ENCODE data around the gene ATRNL1. TPM values are rescaled to one million over a fixed set of nuclear protein-coding genes. Genes with fewer than 3 reads are reported as not detected.
"Not testable (repeated sequence)": the region's sequence is repeated elsewhere in the genome, so short reads cannot be mapped to it uniquely, and the experiment has no call there.

The ATRNL1 gene
- total RNA-seq, 1 experiment from 2014 or later, result 0.47 TPM

DNA sequence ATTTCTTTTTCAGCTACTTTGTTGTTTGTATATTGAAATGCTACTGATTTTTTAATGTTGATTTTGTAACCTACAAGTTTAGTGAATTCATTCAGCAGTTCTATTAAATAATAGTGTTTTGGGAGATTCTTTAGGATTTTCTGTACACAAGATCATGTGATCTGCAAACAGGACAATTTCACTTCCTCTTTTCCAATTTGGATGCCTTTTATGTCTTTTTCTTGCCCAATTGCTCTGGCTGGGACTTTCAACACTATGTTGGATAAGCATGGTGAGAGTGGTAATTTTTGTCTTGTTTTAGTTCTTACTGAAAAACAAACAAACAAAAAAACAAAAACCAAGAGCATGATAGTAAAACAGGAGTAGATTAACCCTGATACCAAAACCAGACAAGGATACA, 316.2 kb downstream of the ATRNL1 start:
- DNase-seq (ENCODE audit: low read depth), result no peak

- peak; percentile 52 for DNase-seq (ENCODE audit: low read depth)
Measured at GRCh38 chr10:115417585-115418265, 324.6 kb downstream of the ATRNL1 start.

DNA sequence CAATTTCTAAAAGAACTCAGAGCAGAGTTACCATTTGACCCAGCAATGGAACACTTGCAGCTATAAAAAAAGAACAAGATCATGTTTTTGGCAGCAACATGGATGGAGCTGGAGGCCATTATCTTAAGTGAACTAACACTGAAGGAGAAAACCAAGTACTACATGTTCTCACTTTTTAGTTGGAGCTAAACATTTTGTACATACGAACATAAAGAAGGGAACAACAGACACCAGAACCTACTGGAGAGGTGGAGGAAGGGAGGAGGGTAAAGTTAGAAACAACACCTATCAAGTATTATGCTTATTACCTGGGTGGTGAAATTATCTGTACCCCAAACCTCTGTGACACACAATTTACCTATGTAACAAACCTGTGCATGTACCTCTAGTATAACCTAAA, 329.5 kb downstream of the ATRNL1 start:
- DNase-seq (ENCODE audit: low read depth), result no peak

DNA sequence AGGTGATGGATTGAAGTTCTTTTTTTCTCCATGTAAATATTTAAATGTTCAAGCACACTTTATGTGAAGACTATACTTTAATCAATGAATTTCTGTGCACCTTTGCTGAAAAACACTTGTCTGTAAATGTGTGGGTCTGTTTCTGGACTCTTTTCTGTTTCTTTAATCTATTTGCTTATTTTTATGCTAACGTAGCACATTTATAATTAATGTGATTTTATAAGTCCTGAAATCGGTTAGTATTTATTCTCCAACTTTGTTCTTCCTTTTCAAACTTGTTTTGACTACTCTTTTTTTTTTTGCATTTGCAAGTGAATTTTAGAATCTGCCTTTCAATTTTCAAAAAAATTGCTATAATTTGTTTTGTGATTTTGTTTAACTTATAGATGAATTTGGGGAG, 334.4 kb downstream of the ATRNL1 start:
- no peak for DNase-seq (ENCODE audit: low read depth)

DNA sequence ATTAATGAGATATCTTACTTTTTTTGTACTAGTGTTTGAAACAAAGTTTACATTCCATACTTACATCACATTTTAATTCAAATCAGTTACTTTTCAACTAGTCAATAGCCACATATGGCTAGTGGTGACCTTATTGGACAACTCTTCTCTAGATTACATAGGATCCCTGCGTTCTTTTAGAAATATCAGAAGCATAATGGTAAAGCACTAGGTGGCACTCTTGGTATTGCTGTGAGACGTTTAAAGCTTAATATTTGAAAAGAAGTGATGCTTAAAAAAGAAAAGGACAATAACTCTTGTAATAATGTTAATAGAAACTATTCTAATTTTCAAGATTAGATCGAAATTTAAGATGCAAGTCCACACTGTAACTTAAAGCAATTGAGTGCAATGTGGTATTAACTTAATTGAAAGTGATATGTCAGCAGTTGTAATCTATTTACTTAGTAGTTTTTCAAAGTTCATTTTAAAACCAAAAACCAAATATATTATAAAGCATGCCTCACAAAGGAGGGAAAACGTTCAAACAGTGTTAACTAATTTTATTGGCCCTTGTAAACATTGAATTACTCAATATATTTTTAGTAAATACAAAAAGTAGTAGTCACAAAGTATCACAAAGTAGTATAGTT, 339.1 kb downstream of the ATRNL1 start:
- peak; percentile 7 for DNase-seq (ENCODE audit: low read depth)

- no peak for DNase-seq (ENCODE audit: low read depth)
Measured at GRCh38 chr10:115436999-115437398, 343.8 kb downstream of the ATRNL1 start.

DNA sequence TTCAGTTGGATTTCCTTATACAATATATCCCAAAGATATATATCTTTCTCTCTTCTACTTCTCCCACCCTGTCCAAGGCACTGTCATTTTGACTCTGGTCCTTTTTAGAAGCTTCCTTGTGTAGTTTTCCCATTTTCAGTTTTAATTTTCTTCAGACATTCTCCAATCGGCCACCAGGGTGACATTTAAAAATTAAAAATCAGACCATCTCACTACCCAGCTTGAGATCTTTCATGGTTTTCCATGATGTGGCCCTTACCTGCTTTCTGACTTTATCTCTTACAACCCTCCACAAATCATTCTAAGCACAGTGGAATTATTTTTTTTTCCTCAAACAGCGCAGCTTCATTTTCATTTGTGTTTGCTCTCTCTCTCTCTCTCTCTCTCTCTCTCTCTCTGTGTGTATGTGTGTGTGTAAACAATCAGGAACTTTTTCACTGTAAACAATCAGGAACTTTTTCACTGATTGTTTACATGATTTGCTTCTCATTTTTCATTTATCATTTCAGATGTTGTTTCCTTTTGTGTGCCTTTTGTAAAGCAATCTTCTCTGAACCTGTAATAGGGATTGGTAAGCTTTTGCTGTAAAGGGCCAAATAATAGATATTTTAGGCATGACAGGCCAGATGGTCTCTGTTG, 348.9 kb downstream of the ATRNL1 start:
- DNase-seq (ENCODE audit: low read depth), result no peak

DNA sequence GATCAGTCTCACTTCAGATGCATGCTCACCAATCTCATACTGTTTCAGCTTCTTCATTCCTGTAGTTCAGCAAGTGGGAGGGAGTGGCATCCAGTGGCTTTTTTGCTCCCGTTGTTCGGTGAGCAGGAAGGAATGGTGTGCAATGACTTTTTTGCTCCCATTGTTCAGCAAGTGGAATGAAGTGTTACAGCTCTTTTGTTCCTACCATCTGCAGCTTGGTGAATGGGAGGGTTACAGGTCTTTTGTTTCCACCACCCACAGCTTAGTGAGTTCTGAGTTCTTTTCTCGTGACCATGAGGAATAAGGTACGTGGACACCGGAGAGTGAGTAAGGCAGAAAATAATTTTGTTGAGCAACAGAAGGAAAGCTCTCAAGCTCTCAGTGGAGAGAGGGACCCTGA, 363.6 kb downstream of the ATRNL1 start:
- no peak for DNase-seq (ENCODE audit: low read depth)

DNA sequence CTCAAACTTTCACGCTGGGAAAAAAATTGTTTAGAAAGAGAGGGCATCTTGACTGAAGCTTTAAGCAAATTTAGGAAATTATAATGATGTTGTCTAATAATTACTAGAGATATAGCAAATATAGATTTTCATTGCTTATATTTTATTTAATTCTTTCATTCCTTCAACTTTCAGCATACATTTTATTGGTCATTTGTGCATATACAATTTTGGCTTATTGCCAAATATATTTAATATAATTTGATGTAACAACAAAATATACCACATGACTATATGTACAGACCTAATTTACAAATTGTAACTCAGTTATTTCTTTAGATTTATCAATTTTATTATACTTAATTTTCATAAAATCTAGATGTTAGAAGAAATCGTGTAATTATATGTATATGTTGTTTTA, 390.1 kb downstream of the ATRNL1 start:
- DNase-seq (ENCODE audit: low read depth), result no peak

DNA sequence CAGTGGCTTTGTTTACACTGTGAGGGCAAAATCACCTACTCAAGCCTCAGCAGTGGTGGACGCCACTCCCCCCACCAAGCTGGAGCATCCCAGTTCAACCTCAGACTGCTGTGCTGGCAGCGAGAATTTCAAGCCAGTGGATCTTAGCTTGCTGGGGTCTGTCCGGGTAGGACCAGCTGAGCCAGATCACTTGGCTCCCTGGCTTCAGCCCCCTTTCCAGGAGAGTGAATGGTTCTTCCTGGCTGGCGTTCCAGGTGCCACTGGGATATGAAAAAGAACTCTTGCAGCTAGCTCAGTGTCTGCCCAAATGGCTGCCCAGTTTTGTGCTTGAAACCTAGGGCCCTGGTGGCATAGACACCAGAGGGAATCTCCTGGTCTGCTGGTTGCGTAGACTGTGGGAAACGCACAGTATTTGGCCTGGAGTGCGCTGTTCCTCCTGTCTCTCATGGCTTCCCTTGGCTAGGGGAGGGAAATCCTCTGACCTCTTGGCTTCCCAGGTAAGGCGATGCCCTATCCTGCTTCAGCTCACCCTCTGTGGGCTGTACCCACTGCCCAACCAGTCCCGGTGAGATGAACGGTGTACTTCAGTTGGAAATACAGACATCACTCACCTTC, 398.5 kb downstream of the ATRNL1 start:
- no peak for DNase-seq (ENCODE audit: low read depth)

DNA sequence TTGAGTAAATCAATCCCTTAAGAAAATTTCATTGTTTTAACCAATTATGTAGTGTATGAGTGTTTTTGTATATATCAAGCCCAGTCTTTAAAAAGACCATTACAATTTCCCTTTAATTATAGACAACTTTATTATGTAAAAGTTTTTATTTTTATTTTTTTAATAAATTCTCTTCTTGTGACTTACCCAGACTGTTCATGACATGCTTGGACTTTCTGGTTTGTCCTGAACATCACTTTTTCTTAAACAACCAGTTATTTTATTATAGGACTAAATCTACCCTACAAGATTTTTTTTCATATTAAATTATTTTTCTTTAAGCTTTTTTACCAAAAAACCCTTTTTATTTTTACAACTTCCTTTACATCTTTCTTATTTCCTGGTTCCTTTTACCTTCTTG, 410.4 kb downstream of the ATRNL1 start:
- no peak for DNase-seq (ENCODE audit: low read depth)

DNA sequence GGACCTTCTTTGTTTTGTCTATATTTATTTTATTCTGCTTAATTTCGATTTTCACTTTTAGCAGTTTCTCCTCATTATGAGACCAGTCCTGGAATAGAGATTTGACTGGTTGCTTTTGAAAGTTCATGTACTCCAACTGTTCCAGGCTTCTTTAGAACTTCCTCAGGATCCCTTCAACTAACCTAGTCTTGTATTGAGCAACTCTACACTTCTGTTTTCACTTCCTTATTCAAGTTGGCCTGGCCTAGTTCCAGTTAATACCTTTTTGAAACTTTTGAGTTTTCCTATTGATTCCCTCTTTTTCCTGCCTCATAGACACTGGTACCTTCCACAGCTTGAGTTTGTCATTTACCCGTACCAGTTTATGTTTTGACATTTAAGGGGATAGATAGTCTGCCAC, 421.7 kb downstream of the ATRNL1 start:
- DNase-seq (ENCODE audit: low read depth), result no peak

DNA sequence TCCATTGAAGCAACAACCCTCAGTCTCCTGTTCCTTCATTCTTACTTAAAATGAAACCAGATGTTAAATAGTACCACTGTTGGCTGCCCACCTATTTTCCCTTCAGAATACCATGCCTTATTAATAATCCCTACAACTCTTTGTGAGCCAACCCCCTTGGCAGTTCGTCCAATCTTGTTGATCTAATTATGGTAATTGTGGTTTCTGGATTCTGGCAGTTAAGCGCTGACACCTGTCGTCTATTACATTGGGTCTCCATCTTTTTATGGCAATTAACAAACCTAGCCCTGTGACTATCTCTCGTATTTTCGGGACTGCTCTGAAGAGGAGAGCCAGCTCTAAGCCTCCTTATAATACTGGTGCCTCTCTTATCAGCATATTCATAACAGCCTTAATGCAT, 432.0 kb downstream of the ATRNL1 start:
- no peak for DNase-seq (ENCODE audit: low read depth)

GRCh38 chr10:115527682-115528081, 434.5 kb downstream of the ATRNL1 start:
- not testable (repeated sequence) for DNase-seq (ENCODE audit: low read depth)

DNA sequence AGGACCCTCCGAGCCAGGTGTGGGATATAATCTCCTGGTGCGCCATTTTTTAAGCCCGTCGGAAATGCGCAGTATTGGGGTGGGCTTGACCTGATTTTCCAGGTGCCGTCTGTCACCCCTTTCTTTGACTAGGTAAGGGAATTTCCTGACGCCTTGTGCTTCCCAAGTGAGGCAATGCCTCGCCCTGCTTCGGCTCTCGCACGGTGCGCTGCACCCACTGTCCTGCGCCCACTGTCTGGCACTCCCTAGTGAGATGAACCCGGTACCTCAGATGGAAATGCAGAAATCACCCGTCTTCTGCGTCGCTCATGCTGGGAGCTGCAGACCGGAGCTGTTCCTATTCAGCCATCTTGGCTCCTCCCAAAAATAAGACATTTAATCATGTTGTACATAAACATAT, 443.2 kb downstream of the ATRNL1 start:
- not testable (repeated sequence) for DNase-seq (ENCODE audit: low read depth)

- DNase-seq (ENCODE audit: low read depth), result no peak
Measured at GRCh38 chr10:115539142-115539762, 446.1 kb downstream of the ATRNL1 start.

DNA sequence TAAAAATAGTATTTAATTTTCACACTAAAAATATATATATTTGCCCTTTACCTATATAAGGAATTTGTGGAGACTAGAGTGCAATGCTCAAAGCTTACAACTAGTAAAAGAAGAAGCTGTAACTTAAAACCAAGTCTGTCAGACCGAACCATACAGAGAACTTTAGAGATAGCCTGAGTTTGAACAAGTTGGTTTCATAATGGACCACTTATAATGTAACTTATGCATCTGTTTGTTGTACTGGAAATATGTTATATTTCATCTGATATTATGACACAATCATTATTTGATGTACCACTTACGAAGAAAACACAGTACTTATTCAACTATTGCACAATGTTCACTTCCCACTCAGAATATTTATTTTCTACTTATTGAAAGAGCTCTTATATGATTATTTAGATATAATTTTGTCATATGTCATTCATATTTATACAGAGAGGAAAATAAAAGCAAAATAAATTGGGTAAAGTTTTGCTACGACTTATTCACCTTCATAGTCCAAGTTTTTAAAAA, 462.8 kb downstream of the ATRNL1 start:
- no peak for DNase-seq (ENCODE audit: low read depth)

GRCh38 chr10:115558252-115558651, 465.1 kb downstream of the ATRNL1 start:
- peak; percentile 0 for DNase-seq (ENCODE audit: low read depth)

DNA sequence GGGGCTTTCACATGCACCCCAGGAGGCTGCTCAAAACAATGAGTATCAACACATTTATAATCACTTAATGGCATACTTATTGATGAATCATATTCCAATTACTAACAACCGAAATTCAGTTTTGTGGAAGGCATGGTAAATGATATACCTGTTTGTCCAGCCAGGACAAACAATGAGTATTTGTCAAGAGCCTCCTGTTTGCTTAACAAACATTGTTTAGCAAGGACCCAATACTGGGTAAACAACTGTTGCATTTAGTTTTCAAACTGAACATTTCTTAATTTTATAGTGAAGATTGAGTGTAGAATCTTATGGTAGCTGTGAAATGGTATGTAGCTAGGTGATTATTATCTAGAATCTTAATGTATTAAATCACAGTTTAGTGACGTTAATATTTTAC, 473.7 kb downstream of the ATRNL1 start:
- no peak for DNase-seq (ENCODE audit: low read depth)

GRCh38 chr10:115572740-115573455, 479.7 kb downstream of the ATRNL1 start:
- DNase-seq (ENCODE audit: low read depth), result peak; percentile 14

- no peak for DNase-seq (ENCODE audit: low read depth)
Measured at GRCh38 chr10:115580239-115580638, 487.1 kb downstream of the ATRNL1 start.

Measured in HT1080 (cell line).